B cell (primary cell): ENCODE data around the gene LIPN. TPM values are rescaled to one million over a fixed set of nuclear protein-coding genes. Genes with fewer than 3 reads are reported as not detected.

Experiments
- ATAC-seq: fragments of 200-7000 bp; cut with Tn5 transposase; one replicate; pipeline ENCODE4 v1.10.0; 2021; ENCODE audit warnings: low read depth, mild to moderate bottlenecking, moderate number of reproducible peaks, moderate library complexity
- CTCF ChIA-PET: fragments of 350-600 bp; sonication (Branson Sonifier 250); formaldehyde crosslinking; loops from one replicate; lab custom pipeline; 2021; ENCODE audit warnings: antibody characterized with exemption, inconsistent platforms; lab: Charles Lee
- POLR2A ChIA-PET: fragments of 350-600 bp; sonication (Branson Sonifier 250); formaldehyde crosslinking; loops from one replicate; lab custom pipeline; 2021; ENCODE audit warnings: antibody characterized with exemption; lab: Charles Lee
- DNase-seq: peaks from one replicate; pipeline ENCODE4 v3.0.0; 2013
- H2AFZ ChIP-seq: 2 replicates; pipeline ENCODE4 v1.6.1; 2012; ENCODE audit warnings: mild to moderate bottlenecking, low read depth, low read length; ENCODE audit not compliant: insufficient read depth, poor library complexity, severe bottlenecking
- H3K27ac ChIP-seq, 2 donors: 1 replicate in 1 of 2; 2 replicates in 1 of 2; pipeline ENCODE4 v1.5.1; 2012 to 2013; ENCODE audit warnings: low read length in 2 of 2, mild to moderate bottlenecking in 2 of 2, moderate library complexity in 1 of 2
- H3K27me3 ChIP-seq, 4 experiments: fragments of 200-600 bp in 1 of 4; sonication (generic) in 1 of 4; replicated peaks in 1 of 4; 1 replicate in 2 of 4; 2 replicates in 2 of 4; pipeline versions ENCODE4 v1.6.1 to v1.7.0; 2013 to 2016; ENCODE audit warnings: low read length in 3 of 4, mild to moderate bottlenecking in 2 of 4, mixed read lengths in 1 of 4, moderate library complexity in 1 of 4; ENCODE audit not compliant: insufficient read depth in 4 of 4, control insufficient read depth in 3 of 4; ENCODE audit errors: control extremely low read depth in 1 of 4
- H3K36me3 ChIP-seq, 2 experiments: replicated peaks in 1 of 2; 1 replicate in 1 of 2; 2 replicates in 1 of 2; pipeline versions ENCODE4 v1.6.1 to v1.7.1; 2013; ENCODE audit warnings: low read length in 1 of 2; ENCODE audit not compliant: insufficient read depth in 2 of 2, control insufficient read depth in 1 of 2; ENCODE audit errors: control extremely low read depth in 1 of 2, extremely low read depth in 1 of 2
- H3K4me1 ChIP-seq, 2 donors: fragments of 200-600 bp in 1 of 2; sonication (generic) in 1 of 2; 1 replicate in 1 of 2; 2 replicates in 1 of 2; pipeline versions ENCODE4 v1.5.1 to v1.6.1; 2013 to 2017; ENCODE audit warnings: low read length in 2 of 2; ENCODE audit not compliant: control insufficient read depth in 2 of 2, insufficient read depth in 2 of 2
- H3K4me2 ChIP-seq: replicated peaks from 2 replicates; pipeline ENCODE3; 2012; ENCODE audit warnings: mild to moderate bottlenecking, low read depth, low read length; ENCODE audit not compliant: poor library complexity, severe bottlenecking
- H3K4me3 ChIP-seq, 5 experiments: fragments of 200-600 bp in 1 of 5; sonication (generic) in 1 of 5; 1 replicate in 3 of 5; 2 replicates in 2 of 5; pipeline versions ENCODE4 v1.5.1 to v1.7.0; 2011 to 2016; ENCODE audit warnings: low read length in 4 of 5, mild to moderate bottlenecking in 4 of 5, low read depth in 2 of 5, control low read depth in 1 of 5, moderate library complexity in 1 of 5; ENCODE audit not compliant: insufficient read depth in 1 of 5; ENCODE audit errors: control extremely low read depth in 1 of 5, extremely low read depth in 1 of 5
- H3K79me2 ChIP-seq: fragments of 200-600 bp; sonication (generic); one replicate; pipeline ENCODE4 v1.6.0; 2016; ENCODE audit warnings: low read length; ENCODE audit not compliant: control insufficient read depth, insufficient read depth
- H3K9ac ChIP-seq: fragments of 200-600 bp; sonication (generic); 2 replicates; pipeline ENCODE4 v1.6.1; 2017; ENCODE audit warnings: mild to moderate bottlenecking, low read length, moderate library complexity
- H3K9me3 ChIP-seq, 3 donors: one replicate each; pipeline versions ENCODE4 v1.6.1 to v1.7.1; 2013; ENCODE audit warnings: low read length in 2 of 3; ENCODE audit not compliant: control insufficient read depth in 2 of 3, insufficient read depth in 1 of 3; ENCODE audit errors: control extremely low read depth in 1 of 3
- H4K20me1 ChIP-seq: 2 replicates; pipeline ENCODE4 v1.6.0; 2012; ENCODE audit warnings: mild to moderate bottlenecking, low read length; ENCODE audit not compliant: insufficient read depth, control insufficient read depth, poor library complexity, severe bottlenecking
- H3K27ac Mint-ChIP-seq: one replicate; pipeline ENCODE4 v1.8.0; 2021; ENCODE audit warnings: mixed read lengths
- H3K27me3 Mint-ChIP-seq: one replicate; pipeline ENCODE4 v1.8.0; 2021; ENCODE audit warnings: mixed read lengths
- H3K4me1 Mint-ChIP-seq: one replicate; pipeline ENCODE4 v1.8.0; 2021; ENCODE audit warnings: mixed read lengths
- H3K4me3 Mint-ChIP-seq: one replicate; pipeline ENCODE4 v1.8.0; 2021; ENCODE audit warnings: mixed read lengths
- H3K9me3 Mint-ChIP-seq: one replicate; pipeline ENCODE4 v1.8.0; 2022; ENCODE audit warnings: mixed read lengths; ENCODE audit not compliant: insufficient read depth
- CTCF ChIP-seq: fragments of 200-600 bp; IDR thresholded peaks from one replicate; pipeline ENCODE4 v1.8.0; 2022; ENCODE audit warnings: antibody characterized with exemption, mild to moderate bottlenecking
- EZH2 ChIP-seq: IDR thresholded peaks from 2 replicates; pipeline ENCODE4 v1.6.1; 2012; ENCODE audit warnings: borderline replicate concordance, low read depth, mild to moderate bottlenecking, moderate library complexity, low read length; ENCODE audit not compliant: insufficient read depth, poor library complexity, severe bottlenecking
- WGBS: methylation state at CpG from one replicate; pipeline ENCODE4 v1.1.5; 2013; ENCODE audit warnings: missing lambda C conversion rate; ENCODE audit not compliant: insufficient coverage; 5-methylcytosine and 5-hydroxymethylcytosine counted together
- intact Hi-C: fragments of 100-400 bp; cut with micrococcal nuclease; formaldehyde crosslinking; loops from one replicate; pipeline ENCODE4 v1.10.0; 2022
- polyA plus RNA-seq: library from polyadenylated mRNA; depleted of rRNA; stranded (reverse); fragments of >200 nt; gene quantifications from 2 replicates; pipeline ENCODE4 v1.2.3, GENCODE V29; 2012
- total RNA-seq, 2 donors: library from RNA; stranded (reverse); fragments of 120-200 nt in 1 of 2; gene quantifications; 1 replicate in 1 of 2; 2 replicates in 1 of 2; pipeline versions ENCODE4 v1.2.3 to v1.2.4, GENCODE V29; 2013 to 2022

Gene LIPN
- total and polyA plus RNA-seq, 2 donors (not counting 1 experiment from before 2014, with no cell fraction given) = 0.12 TPM; not detected in 1

- H3K4me1 ChIP-seq = no peaks in the 10 kb centered on the region
- no peaks in the 10 kb centered on the region for H3K79me2 ChIP-seq
- H3K27me3 Mint-ChIP-seq = peaks cover 5% of the 10 kb centered on the region
- ATAC-seq (no peak), DNase-seq (no peak)
- H3K9me3 Mint-ChIP-seq = no peaks in the 10 kb centered on the region
- intact Hi-C loops = no loop called here
- no peaks in the 10 kb centered on the region for H3K36me3 ChIP-seq
- H3K27me3 ChIP-seq = no peaks in the 10 kb centered on the region
- no peaks in the 10 kb centered on the region for H3K4me1 Mint-ChIP-seq
- H3K27ac Mint-ChIP-seq = no peak overlapping the region
- TF ChIP-seq CTCF = no peak
- TF ChIP-seq EZH2 = no peak
- H2AFZ ChIP-seq = no peak overlapping the region
- no peak overlapping the region for H3K4me3 ChIP-seq
- no peak overlapping the region for H3K4me3 Mint-ChIP-seq
- no peak overlapping the region for H3K27ac ChIP-seq
- no peak overlapping the region for H3K4me2 ChIP-seq
- no CpG with 5 or more reads among the region's 1 CpG for WGBS
- no peak overlapping the region for H3K9ac ChIP-seq
- ChIA-PET POLR2A (no interaction called here), CTCF (no interaction called here)
- no peaks in the 10 kb centered on the region for H3K9me3 ChIP-seq
- H4K20me1 ChIP-seq = no peaks in the 10 kb centered on the region
These were observed 34.9 kb downstream of the LIPN start for GRCh38 chr10:88794731-88795130.

GRCh38 chr10:88800152-88801125 lies 40.6 kb downstream of the LIPN start:
- H2AFZ ChIP-seq = no peak overlapping the region
- WGBS = no CpG with 5 or more reads among the region's 2 CpGs
- H3K9me3 ChIP-seq = no peaks in the 10 kb centered on the region
- TF ChIP-seq CTCF = no peak
- no peak for TF ChIP-seq EZH2
- no peak overlapping the region for H3K4me3 Mint-ChIP-seq
- H3K27me3 Mint-ChIP-seq = peaks cover 9% of the 10 kb centered on the region
- intact Hi-C loops = no loop called here
- no peak overlapping the region for H3K27ac ChIP-seq
- no peaks in the 10 kb centered on the region for H3K79me2 ChIP-seq
- ChIA-PET CTCF (interaction anchor here (1.0 to 1.3 kb wide), 2 partner anchors 9 to 11 kb away, joined by 3 read pairs; no protein-coding TSS in a partner anchor), POLR2A (no interaction called here)
- H3K9ac ChIP-seq = no peak overlapping the region
- no peaks in the 10 kb centered on the region for H3K4me1 Mint-ChIP-seq
- DNase-seq (no peak), ATAC-seq (no peak)
- no peak overlapping the region for H3K27ac Mint-ChIP-seq
- no peaks in the 10 kb centered on the region for H3K9me3 Mint-ChIP-seq
- no peaks in the 10 kb centered on the region for H3K36me3 ChIP-seq
- no peaks in the 10 kb centered on the region for H3K4me1 ChIP-seq
- no peak overlapping the region for H3K4me2 ChIP-seq
- no peak overlapping the region for H3K4me3 ChIP-seq
- H3K27me3 ChIP-seq = no peaks in the 10 kb centered on the region
- H4K20me1 ChIP-seq = no peaks in the 10 kb centered on the region
